HAP-1 (cell line): ENCODE data around the gene TMEM132C.

ENCODE experiments used
- DNase-seq, 2 experiments: peaks; one replicate each; pipeline ENCODE4 v3.0.0-alpha.2; 2016 to 2020; ENCODE audit warnings: low spot score in 2 of 2
- H3K27me3 ChIP-seq: fragments of 250-450 bp; sonication (Bioruptor Pico); 2 replicates; pipeline ENCODE4 v1.5.1; 2020; ENCODE audit warnings: low read depth, mild to moderate bottlenecking, moderate library complexity
- H3K36me3 ChIP-seq: fragments of 250-450 bp; sonication (Bioruptor Pico); replicated peaks from 2 replicates; pipeline ENCODE4 v1.5.1; 2020; ENCODE audit warnings: mild to moderate bottlenecking
- H3K4me1 ChIP-seq: fragments of 250-450 bp; sonication (Bioruptor Pico); 2 replicates; pipeline ENCODE4 v1.5.1; 2020; ENCODE audit warnings: mild to moderate bottlenecking
- H3K4me3 ChIP-seq: fragments of 250-450 bp; sonication (Bioruptor Pico); 2 replicates; pipeline ENCODE4 v1.5.1; 2020; ENCODE audit warnings: mild to moderate bottlenecking, moderate library complexity
- H3K9me3 ChIP-seq: fragments of 250-450 bp; sonication (Bioruptor Pico); 2 replicates; pipeline ENCODE4 v1.5.1; 2020; ENCODE audit warnings: mild to moderate bottlenecking, moderate library complexity
- in situ Hi-C: fragments of 300-500 bp; cut with MboI; formaldehyde crosslinking; loops from 3 replicates; pipeline ENCODE4 v1.14.3; 2020; ENCODE audit warnings: low sequenced_read_pairs, inconsistent platforms, mixed read lengths

Gene TMEM132C

DNA sequence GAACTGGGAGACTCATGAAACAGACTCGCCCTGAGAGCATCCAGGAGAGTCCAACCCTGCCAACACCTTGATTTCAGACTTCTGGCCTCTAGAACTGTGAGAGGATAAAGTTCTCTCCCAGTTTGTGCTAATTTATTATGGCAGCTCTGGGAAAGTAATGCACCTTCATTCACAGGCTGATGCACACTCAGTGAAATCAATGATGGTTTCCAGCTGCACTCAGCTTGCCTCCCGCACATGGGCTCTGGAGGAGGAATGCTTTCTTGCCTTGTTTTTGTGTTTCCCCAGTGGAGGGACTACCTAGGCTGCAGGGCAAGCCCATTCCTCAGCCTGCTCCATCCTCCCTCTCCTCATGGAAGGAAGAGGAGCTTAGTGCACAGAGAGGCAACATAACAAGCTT is 45.7 kb downstream of the TMEM132C start:
- DNase-seq = no peak
- in situ Hi-C loops = no loop called here
- H3K9me3 ChIP-seq = peaks cover 2% of the 10 kb centered on the region; the same call in 1 of the 2 replicates
- H3K36me3 ChIP-seq = no peaks in the 10 kb centered on the region
- no peaks in the 10 kb centered on the region for H3K4me1 ChIP-seq
- no peaks in the 10 kb centered on the region for H3K27me3 ChIP-seq
- no peak overlapping the region for H3K4me3 ChIP-seq

DNA sequence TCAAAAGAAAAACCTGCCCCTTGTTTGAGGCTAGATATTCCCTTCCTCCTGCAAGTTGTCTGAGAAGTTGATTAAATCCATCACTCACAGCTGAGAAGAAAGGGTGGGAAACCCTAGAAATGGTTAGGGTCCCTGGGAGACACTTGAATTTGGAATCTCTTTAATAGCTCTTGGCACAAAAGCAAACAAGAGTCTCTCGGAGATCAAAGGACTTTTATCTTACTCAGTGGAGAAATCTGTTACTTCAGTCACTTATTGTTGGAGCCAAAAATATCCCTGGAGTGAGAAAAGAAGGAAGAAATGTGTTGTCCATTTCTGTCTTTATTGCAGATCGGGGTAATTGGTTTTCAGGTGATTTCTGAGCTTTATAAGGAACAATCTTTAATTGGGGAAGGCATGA is 47.0 kb downstream of the TMEM132C start:
- H3K36me3 ChIP-seq = no peaks in the 10 kb centered on the region
- no peak overlapping the region for H3K4me3 ChIP-seq
- DNase-seq = no peak
- H3K27me3 ChIP-seq = no peaks in the 10 kb centered on the region
- in situ Hi-C loops = no loop called here
- no peaks in the 10 kb centered on the region for H3K4me1 ChIP-seq
- peaks cover 2% of the 10 kb centered on the region; the same call in 1 of the 2 replicates for H3K9me3 ChIP-seq

DNA sequence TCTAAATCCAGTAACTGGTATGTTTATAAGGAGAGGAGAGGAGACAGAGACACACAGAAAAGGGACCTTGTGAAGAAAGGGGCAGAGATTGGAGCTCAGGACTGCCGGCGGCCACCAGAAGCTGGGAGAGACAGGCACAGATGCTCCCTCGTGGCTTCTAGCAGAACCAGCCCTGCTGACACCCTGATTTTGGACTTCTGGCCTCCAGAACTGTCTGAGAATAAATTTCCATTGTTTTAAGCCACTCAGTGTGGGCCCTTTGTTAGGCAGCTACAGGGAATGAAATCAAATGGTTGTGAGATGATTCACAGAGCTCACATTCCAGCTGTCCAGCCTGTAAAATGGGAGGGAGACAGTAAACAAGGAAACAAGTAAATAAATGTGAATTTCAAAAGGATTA is 47.6 kb downstream of the TMEM132C start:
- DNase-seq = no peak
- Histone ChIP-seq H3K4me3 (no peak overlapping the region), H3K4me1 (no peaks in the 10 kb centered on the region), H3K9me3 (peaks cover 2% of the 10 kb centered on the region; the same call in 1 of the 2 replicates), H3K36me3 (no peaks in the 10 kb centered on the region), H3K27me3 (no peaks in the 10 kb centered on the region)
- in situ Hi-C loops = no loop called here

DNA sequence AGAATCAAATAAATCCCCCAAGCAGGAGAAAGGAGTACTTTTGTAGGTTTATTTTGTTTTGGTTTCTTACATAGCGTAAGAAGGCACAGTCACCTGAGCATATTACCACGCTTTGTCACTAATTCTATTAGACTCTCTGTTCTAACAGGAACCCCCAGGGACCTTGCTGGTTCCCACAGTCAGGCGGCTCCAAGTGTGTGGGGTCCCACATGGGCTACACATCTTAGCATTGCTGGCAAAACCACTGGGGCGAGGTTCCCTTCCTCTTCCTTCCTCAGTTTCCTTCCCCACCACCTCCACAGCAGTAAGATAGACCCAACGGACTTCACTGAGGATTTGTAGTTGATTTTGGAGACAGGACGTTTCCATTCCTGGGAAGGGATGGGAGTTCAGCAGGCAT is 49.1 kb downstream of the TMEM132C start:
- in situ Hi-C loops = no loop called here
- no peak overlapping the region for H3K4me3 ChIP-seq

DNA sequence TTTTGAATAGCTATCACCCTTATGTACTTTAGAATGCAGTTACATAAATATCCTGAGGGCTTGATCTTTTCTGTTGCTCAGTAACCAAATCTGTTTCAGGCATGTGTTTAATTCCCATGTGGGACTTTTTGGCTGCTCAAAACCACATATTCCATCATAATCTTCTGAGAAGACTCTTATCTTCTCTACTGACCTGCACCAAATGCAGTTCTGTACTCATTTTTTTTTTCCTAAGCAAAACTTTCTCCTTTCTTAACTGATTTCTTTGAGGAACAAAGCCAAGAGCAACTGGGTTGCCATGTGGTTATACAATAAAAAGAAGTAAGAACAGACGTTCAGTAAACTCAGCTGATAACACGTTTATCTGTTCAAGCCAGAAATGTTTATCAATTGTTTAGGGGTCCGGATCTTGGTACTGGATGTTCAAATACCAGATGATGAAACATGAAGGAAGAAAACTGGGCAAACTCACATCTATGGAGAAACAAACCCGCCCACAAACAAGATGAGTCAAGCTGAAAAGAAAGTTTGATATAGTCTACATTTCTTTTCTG is 50.1 kb downstream of the TMEM132C start:
- in situ Hi-C loops = no loop called here
- no peaks in the 10 kb centered on the region for H3K4me1 ChIP-seq
- no peaks in the 10 kb centered on the region for H3K27me3 ChIP-seq
- H3K36me3 ChIP-seq = no peaks in the 10 kb centered on the region
- no peak for DNase-seq
- peaks cover 2% of the 10 kb centered on the region; the same call in 1 of the 2 replicates for H3K9me3 ChIP-seq
- no peak overlapping the region for H3K4me3 ChIP-seq

More for the DNA sequence above, 49.1 kb downstream of the TMEM132C start:
- no peaks in the 10 kb centered on the region for H3K27me3 ChIP-seq
- DNase-seq = no peak
- peaks cover 2% of the 10 kb centered on the region; the same call in 1 of the 2 replicates for H3K9me3 ChIP-seq
- no peaks in the 10 kb centered on the region for H3K36me3 ChIP-seq
- no peaks in the 10 kb centered on the region for H3K4me1 ChIP-seq

DNA sequence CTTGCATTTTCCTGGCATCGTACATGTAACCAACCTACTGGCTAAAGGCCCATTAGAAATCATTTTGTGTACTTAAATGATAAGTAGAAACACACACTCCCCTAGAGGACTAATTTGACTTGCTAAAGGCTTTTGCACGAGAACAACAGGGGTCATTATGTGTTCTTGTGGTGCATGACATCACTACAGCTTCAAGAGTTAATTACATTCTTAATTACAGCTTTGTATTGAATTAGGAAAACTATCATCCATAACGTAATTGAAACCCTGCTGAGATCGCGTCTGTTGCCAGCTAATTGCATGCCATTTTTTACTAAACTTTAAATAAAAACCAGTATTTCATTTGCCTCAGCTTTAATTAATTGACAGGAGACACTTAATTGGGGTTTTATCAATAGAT is 51.4 kb downstream of the TMEM132C start:
- no peaks in the 10 kb centered on the region for H3K4me1 ChIP-seq
- DNase-seq = no peak
- H3K27me3 ChIP-seq = no peaks in the 10 kb centered on the region
- in situ Hi-C loops = no loop called here
- H3K9me3 ChIP-seq = peaks cover 2% of the 10 kb centered on the region; the same call in 1 of the 2 replicates
- no peak overlapping the region for H3K4me3 ChIP-seq
- H3K36me3 ChIP-seq = no peaks in the 10 kb centered on the region

DNA sequence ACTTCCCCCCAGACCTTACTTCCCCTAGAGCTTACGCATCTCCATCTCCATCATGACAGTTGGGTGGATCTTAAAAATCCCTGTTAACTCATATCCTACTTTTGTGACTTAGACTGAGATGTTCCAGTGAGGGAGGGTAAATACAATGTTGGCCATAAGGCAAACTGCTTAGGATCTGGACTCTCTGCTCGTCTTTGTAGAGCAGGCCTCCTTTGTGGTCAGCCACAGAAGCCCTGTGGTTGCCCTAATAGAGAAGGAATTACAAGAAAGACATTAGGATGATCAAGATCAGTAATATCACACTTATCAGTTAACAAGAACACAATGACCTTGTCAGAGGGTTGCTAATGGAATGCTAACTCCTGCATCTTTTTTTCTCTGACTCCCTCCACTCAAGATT is 52.0 kb downstream of the TMEM132C start:
- Histone ChIP-seq H3K4me3 (no peak overlapping the region), H3K36me3 (no peaks in the 10 kb centered on the region), H3K9me3 (peaks cover 2% of the 10 kb centered on the region; the same call in 1 of the 2 replicates), H3K27me3 (no peaks in the 10 kb centered on the region), H3K4me1 (no peaks in the 10 kb centered on the region)
- DNase-seq = no peak
- in situ Hi-C loops = no loop called here

DNA sequence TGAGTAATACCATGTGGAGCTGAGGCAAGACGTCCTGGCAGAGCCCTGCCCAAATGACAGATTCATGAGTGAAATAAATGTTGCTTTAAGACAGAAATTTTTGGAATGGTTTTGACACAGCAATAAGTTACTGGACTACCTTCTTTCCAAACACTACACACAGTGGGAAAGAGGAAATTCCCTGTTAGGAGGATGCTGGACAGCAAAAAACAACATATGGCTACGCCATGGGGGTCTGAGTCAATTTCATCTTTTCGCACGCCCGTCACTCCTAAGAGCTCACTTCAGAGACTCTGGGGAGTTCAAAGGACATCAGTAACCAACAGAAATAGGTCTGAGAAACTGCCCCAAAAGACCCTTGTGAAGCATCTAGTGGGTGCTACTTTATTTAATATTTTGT is 55.4 kb downstream of the TMEM132C start:
- Histone ChIP-seq H3K27me3 (no peaks in the 10 kb centered on the region), H3K4me3 (no peak overlapping the region), H3K9me3 (no peaks in the 10 kb centered on the region; the same call in 1 of the 2 replicates), H3K4me1 (no peaks in the 10 kb centered on the region), H3K36me3 (no peaks in the 10 kb centered on the region)
- DNase-seq = no peak
- in situ Hi-C loops = no loop called here

DNA sequence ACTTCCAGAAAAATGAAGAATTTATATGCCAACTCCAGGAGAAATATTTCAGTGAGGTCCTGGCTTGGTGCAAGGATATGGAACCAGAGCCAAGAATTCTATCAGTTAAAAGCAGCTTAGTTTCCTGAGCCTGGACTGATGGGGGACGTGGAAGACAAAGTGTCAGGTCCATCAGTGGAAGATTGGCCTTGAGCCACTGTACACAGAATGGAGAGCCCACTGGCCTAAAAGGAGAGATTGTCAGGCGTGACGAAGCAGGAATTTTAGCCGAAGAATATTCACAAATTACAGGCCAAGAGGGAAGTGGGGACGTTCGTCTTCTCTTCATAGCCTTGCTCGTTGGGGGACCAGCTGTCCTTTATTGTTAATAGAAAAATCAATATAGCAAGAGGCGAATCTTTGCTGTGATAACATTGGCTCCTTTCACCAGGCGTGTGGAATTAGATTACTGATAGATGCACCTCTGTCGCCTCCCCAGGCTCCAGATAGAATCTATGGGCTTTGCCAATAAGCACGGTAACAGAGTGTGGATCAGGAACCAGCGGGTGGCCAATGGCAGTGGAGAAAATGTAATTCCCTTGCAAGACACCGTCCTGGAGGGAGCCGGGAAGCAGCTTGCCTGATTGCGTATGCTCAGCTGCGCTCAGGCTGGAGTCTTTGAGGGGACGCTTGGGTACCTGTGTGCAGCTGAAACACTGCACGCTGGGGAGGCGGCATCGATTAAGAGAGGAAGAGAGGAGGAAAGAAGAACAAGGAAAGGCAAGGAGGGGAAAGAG is 56.4 kb downstream of the TMEM132C start:
- no peaks in the 10 kb centered on the region for H3K36me3 ChIP-seq
- DNase-seq = no peak
- no peak overlapping the region for H3K4me3 ChIP-seq
- no peaks in the 10 kb centered on the region for H3K4me1 ChIP-seq
- H3K9me3 ChIP-seq = no peaks in the 10 kb centered on the region; the same call in 1 of the 2 replicates
- H3K27me3 ChIP-seq = no peaks in the 10 kb centered on the region
- in situ Hi-C loops = no loop called here

DNA sequence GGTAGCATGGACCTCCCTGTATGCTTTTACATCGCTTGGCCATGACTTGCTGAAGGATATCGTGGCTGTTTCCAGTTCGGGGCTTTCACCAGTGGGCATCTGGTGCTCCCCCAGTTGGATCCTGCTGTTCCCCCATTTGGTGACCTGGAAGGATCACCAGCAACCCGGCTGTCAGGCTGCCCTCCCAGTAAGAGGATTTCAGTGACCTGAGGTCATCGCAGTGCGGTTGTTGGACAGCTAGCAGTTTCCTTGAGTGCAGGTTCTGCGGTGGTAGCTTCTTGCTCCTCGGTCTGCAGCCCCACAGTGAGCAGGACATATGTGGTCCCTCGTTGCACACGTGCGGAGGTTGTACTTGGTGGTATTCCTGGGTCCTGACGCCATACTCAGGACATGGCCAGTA is 58.7 kb downstream of the TMEM132C start:
- in situ Hi-C loops = no loop called here
- no peaks in the 10 kb centered on the region; the same call in 1 of the 2 replicates for H3K9me3 ChIP-seq

DNA sequence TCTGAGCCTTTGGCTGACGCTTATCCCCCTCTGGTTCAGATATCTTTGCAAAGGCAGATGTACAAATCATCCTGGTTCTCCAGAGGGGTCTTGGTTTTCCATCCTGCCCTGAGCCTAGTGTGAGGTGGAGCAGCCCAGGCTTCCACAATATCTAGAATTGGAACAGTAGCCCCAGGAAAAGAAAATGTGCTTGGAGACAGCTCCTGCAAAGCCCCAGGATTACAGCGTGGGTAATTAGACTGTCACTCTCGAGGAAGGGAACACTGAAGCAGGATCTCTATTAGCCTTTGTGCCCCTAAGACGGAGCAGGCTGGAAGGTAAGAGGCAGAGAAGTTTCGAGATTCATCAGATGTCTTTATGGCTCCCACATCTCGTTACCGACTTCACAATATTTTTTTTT is 59.4 kb downstream of the TMEM132C start:
- Histone ChIP-seq H3K9me3 (no peaks in the 10 kb centered on the region; the same call in 1 of the 2 replicates), H3K27me3 (no peaks in the 10 kb centered on the region), H3K4me3 (no peak overlapping the region), H3K36me3 (no peaks in the 10 kb centered on the region), H3K4me1 (no peaks in the 10 kb centered on the region)
- no peak for DNase-seq
- in situ Hi-C loops = no loop called here

More for the DNA sequence above, 58.7 kb downstream of the TMEM132C start:
- H3K27me3 ChIP-seq = no peaks in the 10 kb centered on the region
- H3K4me1 ChIP-seq = no peaks in the 10 kb centered on the region
- no peak for DNase-seq
- no peaks in the 10 kb centered on the region for H3K36me3 ChIP-seq
- H3K4me3 ChIP-seq = no peak overlapping the region

DNA sequence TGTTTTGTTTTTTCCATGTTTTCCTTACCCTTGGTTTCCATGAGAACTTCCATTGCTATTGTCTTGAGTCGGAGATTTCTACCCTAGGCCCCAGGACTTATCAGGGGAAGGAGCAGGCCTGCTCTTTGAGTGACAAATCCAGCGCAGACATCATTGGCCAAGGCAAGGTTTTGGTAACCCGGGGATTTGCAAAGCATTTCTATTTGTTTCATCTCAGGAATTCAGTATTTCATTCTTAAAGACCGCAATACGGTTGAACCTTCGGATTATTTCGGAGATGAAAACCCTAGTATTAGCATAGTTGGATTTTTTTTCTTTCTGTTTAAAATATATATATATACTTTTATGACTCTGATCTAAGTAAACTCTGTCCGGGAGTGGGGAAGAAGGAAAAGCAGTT is 62.0 kb downstream of the TMEM132C start:
- in situ Hi-C loops = no loop called here
- no peaks in the 10 kb centered on the region for H3K4me1 ChIP-seq
- H3K27me3 ChIP-seq = no peaks in the 10 kb centered on the region
- no peaks in the 10 kb centered on the region for H3K9me3 ChIP-seq
- no peak for DNase-seq
- H3K36me3 ChIP-seq = no peaks in the 10 kb centered on the region
- no peak overlapping the region for H3K4me3 ChIP-seq

DNA sequence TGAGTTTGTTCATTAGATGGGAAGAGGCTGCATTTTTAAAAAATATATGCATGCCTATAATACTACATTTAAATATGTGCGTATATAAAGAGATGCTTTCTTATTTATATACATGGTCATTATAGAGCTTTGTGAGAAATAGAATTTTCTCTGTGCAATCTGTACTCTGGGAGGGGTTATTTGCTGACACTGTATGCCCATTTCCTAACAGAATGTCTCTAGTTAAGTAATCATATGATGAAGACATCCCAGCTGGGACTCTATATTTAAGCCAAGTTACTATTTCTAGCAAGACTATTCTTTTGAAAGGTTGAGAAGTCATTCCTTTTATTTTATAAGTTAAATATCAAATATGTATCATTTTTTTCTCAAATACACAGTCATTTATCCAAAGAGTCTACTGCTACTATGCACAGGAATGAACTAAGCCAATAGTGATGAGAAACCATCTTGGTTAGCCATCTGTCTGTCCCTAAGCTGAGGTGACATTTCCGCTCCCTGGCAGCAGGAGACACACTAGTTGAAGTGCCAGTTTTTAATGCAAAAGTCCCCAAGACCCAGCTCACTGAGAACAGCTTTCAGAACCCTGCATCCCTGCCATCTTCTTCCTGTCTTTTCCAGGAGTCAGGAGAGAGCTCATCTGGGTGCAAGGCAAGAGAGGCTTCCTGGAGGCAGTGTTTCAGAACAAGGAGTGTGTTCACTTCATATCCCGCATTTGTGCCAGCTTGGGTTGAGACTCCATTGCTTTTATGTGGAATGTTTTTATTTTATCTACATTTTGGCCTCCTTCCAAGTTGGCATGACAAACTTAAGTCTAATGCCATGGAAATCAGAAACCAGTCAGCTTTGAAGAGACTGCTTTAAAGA is 69.5 kb downstream of the TMEM132C start:
- in situ Hi-C loops = no loop called here
- H3K36me3 ChIP-seq = no peaks in the 10 kb centered on the region
- H3K4me1 ChIP-seq = no peaks in the 10 kb centered on the region
- no peaks in the 10 kb centered on the region for H3K27me3 ChIP-seq
- H3K9me3 ChIP-seq = no peaks in the 10 kb centered on the region
- no peak overlapping the region for H3K4me3 ChIP-seq
- DNase-seq = no peak

DNA sequence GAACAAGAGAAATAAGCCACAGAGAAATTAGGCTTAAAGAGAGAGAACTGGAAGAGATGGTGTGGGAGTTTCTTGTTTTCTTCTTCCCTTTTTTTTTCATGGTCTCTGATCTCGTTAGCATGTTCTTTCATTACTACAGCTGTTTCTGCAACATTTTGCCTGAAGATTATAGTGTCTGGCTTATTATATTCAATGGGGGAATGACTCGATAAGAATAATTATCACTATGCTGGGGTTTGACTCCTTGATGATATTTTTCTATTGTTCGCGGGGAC is 70.0 kb downstream of the TMEM132C start:
- Histone ChIP-seq H3K36me3 (no peaks in the 10 kb centered on the region), H3K4me3 (no peak overlapping the region), H3K4me1 (no peaks in the 10 kb centered on the region), H3K9me3 (no peaks in the 10 kb centered on the region), H3K27me3 (no peaks in the 10 kb centered on the region)
- in situ Hi-C loops = no loop called here
- DNase-seq = no peak
